Renal cortex interstitium (tissue), 11 donors: ENCODE measurements around the gene SGPL1. TPM values are rescaled to one million over a fixed set of nuclear protein-coding genes. Genes with fewer than 3 reads are reported as not detected.
"Not testable (repeated sequence)": the region's sequence is repeated elsewhere in the genome, so short reads cannot be mapped to it uniquely, and the experiment has no call there.

Experiments
- DNase-seq, 11 donors: peaks; one replicate each; pipeline ENCODE4 v3.0.0-alpha.2; 2013; ENCODE audit warnings: low read depth in 9 of 11, low spot score in 4 of 11; ENCODE audit errors: extremely low read depth in 1 of 11
- polyA plus RNA-seq, 3 donors: library from polyadenylated mRNA; unstranded; fragments of 120-200 nt; gene quantifications; one replicate each; pipeline ENCODE4 v1.2.1, GENCODE V29; 2013; ENCODE audit not compliant: insufficient read length in 3 of 3

The SGPL1 gene
- polyA plus RNA-seq, 3 donors: 63.4 to 66.2 (median 64.4) TPM

GRCh38 chr10:70909326-70909935 is 93.7 kb downstream of the SGPL1 start:
- DNase-seq: no peak

GRCh38 chr10:70910486-70911341 is 95.0 kb downstream of the SGPL1 start:
- DNase-seq: no peak

- no peak for DNase-seq
These were observed 95.6 kb downstream of the SGPL1 start for GRCh38 chr10:70911386-70911785.

- DNase-seq: no peak
These were observed 96.8 kb downstream of the SGPL1 start for GRCh38 chr10:70912556-70912955.

GRCh38 chr10:70913191-70913892 is 97.6 kb downstream of the SGPL1 start:
- DNase-seq: no peak

GRCh38 chr10:70913893-70914240 is 98.1 kb downstream of the SGPL1 start:
- DNase-seq: no peak

- DNase-seq: no peak
These were observed 98.6 kb downstream of the SGPL1 start for GRCh38 chr10:70914316-70914864.

- no peak for DNase-seq
These were observed 99.5 kb downstream of the SGPL1 start for GRCh38 chr10:70915206-70915605.

- no peak for DNase-seq
These were observed 100.1 kb downstream of the SGPL1 start for GRCh38 chr10:70915806-70916205.

GRCh38 chr10:70916241-70916640 is 100.5 kb downstream of the SGPL1 start:
- no peak for DNase-seq

- no peak for DNase-seq
These were observed 101.5 kb downstream of the SGPL1 start for GRCh38 chr10:70917226-70917625.

GRCh38 chr10:70917635-70918034 is 101.9 kb downstream of the SGPL1 start:
- no peak for DNase-seq

- DNase-seq: peak in 1 of 11 donors; percentile 38
These were observed 103.2 kb downstream of the SGPL1 start for GRCh38 chr10:70918851-70919530.

- DNase-seq: not testable (repeated sequence)
These were observed 104.2 kb downstream of the SGPL1 start for GRCh38 chr10:70919906-70920305.

- peak in 1 of 11 donors; percentile 25 for DNase-seq
These were observed 104.8 kb downstream of the SGPL1 start for GRCh38 chr10:70920519-70920918.

- DNase-seq: no peak
These were observed 105.5 kb downstream of the SGPL1 start for GRCh38 chr10:70921285-70921684.

- DNase-seq: no peak
These were observed 107.9 kb downstream of the SGPL1 start for GRCh38 chr10:70923696-70924095.

GRCh38 chr10:70925377-70926225 is 109.9 kb downstream of the SGPL1 start:
- DNase-seq: peak in 1 of 11 donors; percentile 33
